ENCODE data around the gene CHMP1B.

CHMP1B gene, protein sequence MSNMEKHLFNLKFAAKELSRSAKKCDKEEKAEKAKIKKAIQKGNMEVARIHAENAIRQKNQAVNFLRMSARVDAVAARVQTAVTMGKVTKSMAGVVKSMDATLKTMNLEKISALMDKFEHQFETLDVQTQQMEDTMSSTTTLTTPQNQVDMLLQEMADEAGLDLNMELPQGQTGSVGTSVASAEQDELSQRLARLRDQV

GRCh38 chr18:11851146-11851805 lies at the start of gene CHMP1B:
Gene CHMP1B (plus strand): TSS chr18:11851413. CDS start chr18:11851512, 99 bp downstream.
- DNase-seq, result peak; percentile 93 to 97

DNA sequence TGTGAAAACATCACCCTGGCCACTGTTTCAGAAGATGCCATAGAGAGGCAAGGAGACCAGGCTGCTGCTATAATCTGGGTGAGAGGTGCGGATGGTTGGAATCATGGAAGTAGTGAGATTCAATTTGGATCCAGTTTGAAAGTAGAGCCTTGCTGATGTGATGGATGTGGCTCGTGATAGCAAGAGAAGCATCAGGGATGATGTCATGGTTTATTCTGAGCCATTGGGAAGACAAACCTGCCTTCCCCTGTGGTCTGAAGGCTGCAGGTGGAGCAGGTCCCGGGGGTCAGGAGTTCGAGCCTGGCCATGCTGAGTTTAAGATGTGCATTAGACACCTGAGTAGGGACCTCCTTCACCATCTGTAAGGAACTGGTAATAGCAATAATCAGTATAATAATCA lies 49.6 kb upstream of the CHMP1B start:
- DNase-seq, result no peak

DNA sequence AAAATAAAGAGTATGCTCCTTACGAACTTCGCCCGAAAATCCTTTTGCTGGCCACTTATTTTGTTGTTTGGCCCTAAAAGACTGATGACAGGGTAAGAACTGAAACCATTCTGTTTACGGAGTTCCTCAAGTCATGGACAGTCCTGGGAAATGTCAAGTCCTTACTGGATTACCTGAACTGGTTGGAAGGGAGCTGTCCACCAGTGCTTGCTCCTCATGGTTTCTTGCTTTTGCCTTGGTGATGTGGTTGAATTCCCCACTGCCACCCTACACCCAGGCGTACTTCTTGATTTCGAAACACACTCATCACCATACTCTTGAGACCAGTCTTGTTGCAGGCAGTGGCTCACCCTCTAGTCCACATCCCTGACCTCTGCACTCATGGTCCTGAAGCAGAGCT lies 49.1 kb upstream of the CHMP1B start:
- DNase-seq, result no peak

GRCh38 chr18:11802586-11802985 lies 48.6 kb upstream of the CHMP1B start:
- DNase-seq, result no peak

GRCh38 chr18:11807233-11807632 lies 44.0 kb upstream of the CHMP1B start:
- DNase-seq, result no peak

- no peak for DNase-seq
Observed at GRCh38 chr18:11808001-11808855, 43.0 kb upstream of the CHMP1B start.

- no peak for DNase-seq
Observed at GRCh38 chr18:11809895-11810294, 41.3 kb upstream of the CHMP1B start.

- no peak for DNase-seq
Observed at GRCh38 chr18:11810379-11810778, 40.8 kb upstream of the CHMP1B start.

- DNase-seq, result no peak
Observed at GRCh38 chr18:11811009-11811408, 40.2 kb upstream of the CHMP1B start.

DNA sequence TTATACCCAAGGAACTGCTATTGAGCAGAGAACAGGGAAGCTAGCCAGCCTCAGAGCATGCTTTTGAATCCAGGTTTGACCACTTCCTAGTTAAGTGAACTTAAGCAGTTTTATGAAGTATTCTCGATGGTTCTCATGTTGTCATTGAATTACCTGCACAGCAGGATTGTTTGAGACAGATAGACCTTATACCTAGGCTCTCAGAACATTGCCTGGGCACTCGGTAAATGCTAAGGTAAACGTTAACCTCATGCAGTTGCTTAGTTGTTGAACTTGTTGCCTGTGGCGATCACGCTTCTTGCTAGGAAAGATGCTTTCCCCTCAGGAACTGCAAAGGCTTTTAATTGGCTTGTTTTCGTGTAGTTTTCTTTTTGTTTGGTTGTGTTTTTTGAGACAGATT lies 34.0 kb upstream of the CHMP1B start:
- no peak for DNase-seq

DNA sequence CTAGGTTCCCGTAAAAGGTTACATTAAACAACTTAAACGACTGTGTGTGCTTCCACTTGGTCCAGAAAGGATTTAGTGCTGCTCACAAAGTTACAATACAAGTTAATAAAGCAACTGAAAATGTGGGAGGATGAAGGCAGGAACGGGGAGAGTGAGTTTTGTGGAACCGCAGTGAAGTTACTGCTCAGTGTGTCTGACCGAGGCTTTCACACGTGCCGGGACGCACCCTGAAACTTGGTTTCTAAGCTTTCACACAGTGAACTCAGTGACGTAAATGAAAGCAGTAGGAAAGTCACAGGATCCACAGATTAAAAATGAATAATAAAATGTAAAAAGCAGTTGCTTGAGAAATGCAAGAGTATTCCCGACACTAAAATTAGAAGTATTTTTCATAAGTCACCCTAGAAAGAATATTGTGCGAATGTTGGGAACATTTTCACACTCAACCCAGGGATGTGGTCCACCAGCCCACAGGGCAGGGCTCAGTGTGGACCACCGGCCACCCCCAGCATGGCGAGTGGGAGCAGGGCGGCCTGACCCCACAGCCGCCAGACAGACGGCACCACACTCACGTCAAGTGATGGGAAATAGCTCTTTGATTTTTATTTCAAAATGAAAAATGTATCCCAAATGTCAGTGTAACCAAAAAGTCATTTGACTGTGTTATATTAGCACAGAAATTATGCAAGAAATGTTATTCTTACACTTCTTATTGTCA lies 32.6 kb upstream of the CHMP1B start:
- DNase-seq, result no peak

GRCh38 chr18:11819938-11820337 lies 31.3 kb upstream of the CHMP1B start:
- no peak for DNase-seq

DNA sequence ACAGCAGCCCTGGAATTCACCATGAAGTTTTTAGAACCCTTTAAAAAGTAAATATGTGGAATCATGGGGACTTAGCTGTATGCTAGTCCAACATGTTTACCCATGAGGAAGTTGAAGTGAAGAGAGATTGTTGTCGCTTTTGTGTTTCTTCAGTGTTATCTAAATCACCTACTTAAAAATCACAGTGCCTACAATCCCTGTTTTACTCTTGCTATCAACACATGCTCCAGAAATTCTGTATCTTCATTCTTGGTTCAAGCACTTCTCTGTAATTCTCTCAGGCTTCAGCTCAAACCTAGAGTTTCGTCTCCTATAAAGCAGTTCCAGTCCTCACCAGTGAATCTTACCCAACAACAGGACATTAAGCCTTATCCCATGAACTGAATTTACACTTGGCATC lies 30.5 kb upstream of the CHMP1B start:
- DNase-seq, result no peak

GRCh38 chr18:11821208-11821607 lies 30.0 kb upstream of the CHMP1B start:
- DNase-seq, result no peak

GRCh38 chr18:11821643-11822237 lies 29.5 kb upstream of the CHMP1B start:
- DNase-seq, result no peak

- no peak for DNase-seq
Observed at GRCh38 chr18:11823545-11823944, 27.7 kb upstream of the CHMP1B start.

- DNase-seq, result no peak
Observed at GRCh38 chr18:11826836-11827235, 24.4 kb upstream of the CHMP1B start.

- DNase-seq, result no peak
Observed at GRCh38 chr18:11828786-11829432, 22.3 kb upstream of the CHMP1B start.

GRCh38 chr18:11830585-11830984 lies 20.6 kb upstream of the CHMP1B start:
- no peak for DNase-seq

DNA sequence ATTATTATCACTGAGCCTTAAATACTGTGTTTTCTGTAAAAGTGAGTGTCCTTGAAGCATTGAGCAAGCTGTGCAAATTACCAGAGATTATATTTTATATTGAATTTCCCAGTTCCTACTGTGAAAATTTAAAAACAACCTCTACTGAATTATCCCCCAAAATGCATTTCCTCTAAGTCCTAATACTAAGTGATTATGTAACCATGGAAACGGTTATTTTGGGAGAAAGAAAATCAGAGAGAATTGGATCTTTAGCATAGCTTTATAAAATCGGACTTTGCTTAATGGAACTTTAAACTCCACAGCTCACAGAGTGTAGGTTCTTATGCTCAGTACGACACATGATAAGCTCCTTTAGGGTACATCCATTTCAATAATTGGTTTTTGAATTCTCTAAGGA lies 19.3 kb upstream of the CHMP1B start:
- DNase-seq, result peak in 1 of 2 experiments; percentile 10

- DNase-seq, result no peak
Observed at GRCh38 chr18:11834772-11835171, 16.4 kb upstream of the CHMP1B start.

DNA sequence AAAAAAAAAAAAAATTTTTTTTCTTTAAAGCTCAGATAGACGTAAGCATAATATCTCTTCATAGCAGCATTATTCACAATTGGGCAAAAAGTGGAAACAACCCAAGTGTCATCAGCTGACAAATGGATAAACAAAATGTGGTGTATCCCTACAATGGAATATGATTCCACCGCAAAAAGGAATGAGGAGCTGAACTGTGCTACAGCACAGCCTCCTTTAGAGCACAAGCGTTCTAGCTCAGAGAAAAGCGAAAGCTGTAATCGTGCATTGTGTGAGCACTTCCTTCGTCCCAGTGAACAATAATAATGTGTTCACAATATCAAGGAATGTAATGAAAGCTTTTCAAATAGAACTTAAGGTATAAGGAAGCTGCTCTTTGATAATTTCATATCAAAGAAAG lies 11.7 kb upstream of the CHMP1B start:
- no peak for DNase-seq

Measured in NCI-H2081 (cell line).